NT2/D1 (cell line): ENCODE results near the gene CNPY1.

ENCODE experiments used
- DNase-seq: peaks from one replicate; pipeline ENCODE4 v3.0.0-alpha.2; 2011; ENCODE audit warnings: low read depth, low spot score
- H3K27me3 ChIP-seq: 2 replicates; pipeline ENCODE4 v1.6.0; 2011; ENCODE audit warnings: mild to moderate bottlenecking; ENCODE audit not compliant: insufficient read length, insufficient read depth
- H3K36me3 ChIP-seq: 2 replicates; pipeline ENCODE4 v1.6.1; 2011; ENCODE audit warnings: mild to moderate bottlenecking, low read length, mixed read lengths; ENCODE audit not compliant: insufficient read depth, insufficient read length
- H3K4me1 ChIP-seq: 2 replicates; pipeline ENCODE4 v1.5.1; 2011; ENCODE audit not compliant: insufficient read depth, insufficient read length
- H3K4me3 ChIP-seq: 2 replicates; pipeline ENCODE4 v1.5.1; 2011; ENCODE audit warnings: low read depth; ENCODE audit not compliant: insufficient read length
- H3K9ac ChIP-seq: 2 replicates; pipeline ENCODE4 v1.6.0; 2011; ENCODE audit warnings: low read depth; ENCODE audit not compliant: insufficient read length
- H3K9me3 ChIP-seq: 2 replicates; pipeline ENCODE4 v1.5.1; 2011; ENCODE audit warnings: mild to moderate bottlenecking, low read length; ENCODE audit not compliant: insufficient read depth
- SUZ12 ChIP-seq: IDR thresholded peaks from 2 replicates; pipeline ENCODE4 v1.6.1; 2011; ENCODE audit not compliant: insufficient read length, insufficient read depth; ENCODE audit errors: extremely low read depth
- YY1 ChIP-seq: IDR thresholded peaks from 2 replicates; pipeline ENCODE4 v1.6.1; 2011; ENCODE audit not compliant: insufficient read length, insufficient read depth
- ZNF274 ChIP-seq: IDR thresholded peaks from 2 replicates; pipeline ENCODE4 v1.6.1; 2011; ENCODE audit warnings: mild to moderate bottlenecking, low read depth, low read length

The CNPY1 gene

GRCh38 chr7:155517452-155517851, 28.9 kb downstream of the CNPY1 start:
- Histone ChIP-seq H3K27me3 (peaks cover 52% of the 10 kb centered on the region), H3K4me1 (no peaks in the 10 kb centered on the region), H3K9me3 (no peaks in the 10 kb centered on the region), H3K4me3 (no peak overlapping the region), H3K9ac (no peak overlapping the region), H3K36me3 (no peaks in the 10 kb centered on the region)
- TF ChIP-seq ZNF274 (no peak), YY1 (no peak), SUZ12 (no peak)
- no peak for DNase-seq

GRCh38 chr7:155516466-155516865, 29.9 kb downstream of the CNPY1 start:
- no peak overlapping the region for H3K4me3 ChIP-seq
- no peaks in the 10 kb centered on the region for H3K4me1 ChIP-seq
- DNase-seq = no peak
- TF ChIP-seq SUZ12 (no peak), YY1 (no peak), ZNF274 (no peak)
- H3K9me3 ChIP-seq = no peaks in the 10 kb centered on the region
- H3K9ac ChIP-seq = no peak overlapping the region
- H3K36me3 ChIP-seq = no peaks in the 10 kb centered on the region
- H3K27me3 ChIP-seq = peaks cover 61% of the 10 kb centered on the region

- Histone ChIP-seq H3K9ac (no peak overlapping the region), H3K36me3 (no peaks in the 10 kb centered on the region), H3K27me3 (peaks cover 73% of the 10 kb centered on the region), H3K4me1 (peaks cover 2% of the 10 kb centered on the region), H3K4me3 (no peak overlapping the region), H3K9me3 (no peaks in the 10 kb centered on the region)
- DNase-seq = no peak
- TF ChIP-seq YY1 (no peak), SUZ12 (no peak), ZNF274 (no peak)
These were observed 31.0 kb downstream of the CNPY1 start for GRCh38 chr7:155515318-155515717.

GRCh38 chr7:155514296-155514695, 32.1 kb downstream of the CNPY1 start:
- H3K9me3 ChIP-seq = no peaks in the 10 kb centered on the region
- no peak overlapping the region for H3K4me3 ChIP-seq
- H3K27me3 ChIP-seq = peaks cover 83% of the 10 kb centered on the region
- TF ChIP-seq ZNF274 = no peak
- no peak for TF ChIP-seq SUZ12
- no peak for TF ChIP-seq YY1
- H3K9ac ChIP-seq = no peak overlapping the region
- peaks cover 2% of the 10 kb centered on the region for H3K4me1 ChIP-seq
- no peak for DNase-seq
- no peaks in the 10 kb centered on the region for H3K36me3 ChIP-seq

GRCh38 chr7:155513543-155514285, 32.6 kb downstream of the CNPY1 start:
- Histone ChIP-seq H3K36me3 (no peaks in the 10 kb centered on the region), H3K27me3 (peaks cover 89% of the 10 kb centered on the region), H3K4me1 (peaks cover 2% of the 10 kb centered on the region), H3K9me3 (no peaks in the 10 kb centered on the region), H3K4me3 (no peak overlapping the region), H3K9ac (no peak overlapping the region)
- DNase-seq = no peak
- TF ChIP-seq SUZ12 (no peak), ZNF274 (no peak), YY1 (no peak)

DNA sequence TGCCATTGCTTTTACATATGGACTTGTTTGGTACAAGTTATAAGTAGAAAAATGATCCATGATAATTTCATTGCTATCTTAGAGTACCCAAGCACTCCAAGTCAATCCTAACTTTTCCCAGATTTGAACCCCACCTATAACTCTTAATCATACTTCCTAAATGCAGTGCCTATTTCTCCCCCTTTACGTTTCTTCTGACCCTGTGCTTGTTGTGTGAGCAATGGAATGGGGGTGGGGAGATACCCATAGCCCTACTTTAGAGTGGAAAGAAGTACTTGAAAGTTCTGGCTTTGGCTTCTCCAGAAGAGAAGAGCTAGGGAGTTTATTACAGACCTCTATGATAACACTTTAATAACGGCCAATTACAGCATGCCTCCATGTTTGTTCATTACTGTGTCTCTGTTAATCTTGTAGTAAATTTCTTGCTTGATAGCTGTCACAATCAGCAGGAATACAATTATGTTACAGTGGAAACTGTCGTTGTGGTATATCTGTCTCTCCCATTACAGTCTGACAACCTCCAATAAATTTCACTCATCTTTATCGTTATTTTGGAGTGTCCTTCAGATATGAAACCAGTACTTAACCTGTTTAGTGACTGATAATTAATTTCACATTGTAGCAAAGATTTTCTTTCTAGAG, 34.0 kb downstream of the CNPY1 start:
- peaks cover 2% of the 10 kb centered on the region for H3K4me1 ChIP-seq
- DNase-seq = no peak
- TF ChIP-seq YY1 = no peak
- TF ChIP-seq SUZ12 = no peak
- no peak for TF ChIP-seq ZNF274
- no peak overlapping the region for H3K9ac ChIP-seq
- peaks cover 90% of the 10 kb centered on the region for H3K27me3 ChIP-seq
- H3K9me3 ChIP-seq = no peaks in the 10 kb centered on the region
- H3K36me3 ChIP-seq = no peaks in the 10 kb centered on the region
- H3K4me3 ChIP-seq = no peak overlapping the region

- TF ChIP-seq YY1 = no peak
- no peak for TF ChIP-seq SUZ12
- TF ChIP-seq ZNF274 = no peak
- Histone ChIP-seq H3K9ac (no peak overlapping the region), H3K4me1 (peaks cover 2% of the 10 kb centered on the region), H3K4me3 (no peak overlapping the region), H3K36me3 (no peaks in the 10 kb centered on the region), H3K9me3 (no peaks in the 10 kb centered on the region), H3K27me3 (peaks cover 91% of the 10 kb centered on the region)
- DNase-seq = no peak
These were observed 34.7 kb downstream of the CNPY1 start for GRCh38 chr7:155511702-155511996.
